Prostate gland (tissue), 2 donors: Measurements from ENCODE around the gene TMEM52B.

Experiments used
- CTCF ChIP-seq, 4 experiments: fragments of 200-600 bp in 2 of 4; fragments of 450-650 bp in 2 of 4; sonication (generic) in 2 of 4; IDR thresholded peaks; 1 replicate in 3 of 4; 2 replicates in 1 of 4; pipeline ENCODE4 v1.5.1; 2016 to 2019; ENCODE audit warnings: antibody characterized with exemption in 4 of 4, mild to moderate bottlenecking in 2 of 4, moderate library complexity in 2 of 4
- POLR2AphosphoS5 ChIP-seq: sonication (generic); formaldehyde crosslinking; IDR thresholded peaks from one replicate; pipeline ENCODE4 v1.6.1; 2017; ENCODE audit warnings: antibody characterized with exemption

DNA sequence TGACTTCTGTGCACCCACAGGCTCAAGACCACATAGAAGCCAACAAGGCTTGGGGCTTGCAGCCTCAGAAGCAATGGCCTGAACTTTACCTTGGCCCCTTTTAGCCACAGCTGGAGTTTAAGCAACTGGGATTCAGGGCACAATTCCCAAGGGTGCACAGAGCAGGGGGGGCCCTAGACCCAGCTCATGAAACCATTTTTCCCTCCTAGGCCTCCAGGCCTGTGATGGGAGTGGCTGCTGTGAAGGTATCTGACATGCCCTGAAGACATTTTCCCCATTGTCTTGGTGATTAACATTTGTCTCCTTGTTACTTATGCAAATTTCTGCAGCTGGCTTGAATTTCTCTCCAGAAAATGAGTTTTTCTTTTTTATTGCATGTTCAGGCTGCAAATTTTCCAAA, 55.7 kb downstream of the TMEM52B start:
- no peak for TF ChIP-seq CTCF (IDR thresholded peaks at IDR 0.05)
- no peak for TF ChIP-seq POLR2AphosphoS5
